Measurements from ENCODE around the gene ST7.

The ST7 gene

GRCh38 chr7:117278040-117278439 is 324.7 kb downstream of the ST7 start:
- no peak for TF ChIP-seq CTCF (IDR thresholded peaks at IDR 0.05)
- no peak for TF ChIP-seq ZFX (IDR thresholded peaks at IDR 0.05; ENCODE audit: borderline replicate concordance)
- no peak overlapping the region for H3K27ac ChIP-seq

- no peak for TF ChIP-seq ZFX (IDR thresholded peaks at IDR 0.05; ENCODE audit: borderline replicate concordance)
- TF ChIP-seq CTCF (IDR thresholded peaks at IDR 0.05): no peak
- H3K27ac ChIP-seq: no peak overlapping the region
These were observed 325.9 kb downstream of the ST7 start for GRCh38 chr7:117279203-117279602.

All from 22Rv1 (cell line).